ENCODE results near the gene EIF4A2. TPM values are rescaled to one million over a fixed set of nuclear protein-coding genes. Genes with fewer than 3 reads are reported as not detected.

The EIF4A2 gene
- total and polyA plus RNA-seq, 9 of the 15 experiments (the other 6 are each of a cell fraction or from before 2014, with no cell fraction given): 307 to 754 (median 435) TPM

DNA sequence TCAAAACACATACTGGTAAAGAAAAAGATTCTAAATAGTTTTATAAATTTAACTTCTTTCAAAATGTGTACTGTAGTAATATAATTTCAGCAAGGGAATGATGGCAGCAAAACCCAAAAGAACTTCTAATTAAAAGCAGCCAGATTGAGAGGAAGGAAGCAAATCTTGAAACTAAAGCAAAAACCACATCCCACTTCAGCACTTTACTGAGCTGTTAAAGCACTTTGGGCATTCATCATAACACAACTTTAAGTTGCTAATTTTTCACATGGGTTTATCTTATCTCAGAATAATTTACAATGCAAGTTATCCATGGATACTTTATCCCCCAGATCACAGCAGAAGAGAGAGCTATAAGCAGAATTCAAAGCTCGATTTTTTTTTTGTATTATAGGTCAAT lies 16.9 kb downstream of the EIF4A2 start:
- Histone ChIP-seq H3K4me3 (no peak overlapping the region), H3K27ac (ENCODE audit: extremely low read depth, low read depth, low read length) (no peak overlapping the region), H3K9ac (ENCODE audit: insufficient read depth in 1 of 2, low read depth in 2 of 2, low read length in 2 of 2) (no peak overlapping the region), H3K9me3 (replicated peaks; ENCODE audit: control insufficient read depth, insufficient read depth, low read depth, low read length) (no peaks in the 10 kb centered on the region), H3K36me3 (ENCODE audit: control insufficient read depth, insufficient read depth, low read length) (peaks cover 94% of the 10 kb centered on the region), H3K4me1 (replicated peaks in 1 of 2; ENCODE audit: control insufficient read depth in 2 of 2, insufficient read depth in 2 of 2, low read length in 2 of 2) (peaks cover 0 to 7% of the 10 kb centered on the region in 2 experiments; a peak in 2 of 5 replicates), H3K27me3 (ENCODE audit: control insufficient read depth in 2 of 2, insufficient read depth in 2 of 2, low read length in 2 of 2) (no peaks in the 10 kb centered on the region), H3K9me1 (ENCODE audit: control insufficient read depth, insufficient read depth, low read length) (no peaks in the 10 kb centered on the region), H4K20me1 (replicated peaks; ENCODE audit: control insufficient read depth, insufficient read depth, low read length) (no peaks in the 10 kb centered on the region), H2AFZ (ENCODE audit: low read depth, low read length) (no peak overlapping the region), H3K4me2 (ENCODE audit: insufficient read depth, low read length) (no peak overlapping the region), H3K79me2 (ENCODE audit: control insufficient read depth, insufficient read depth, low read length) (peaks cover 29% of the 10 kb centered on the region)
- BruUV-seq (replicated peaks): no TSS peak
- DNase-seq (ENCODE audit: extremely low read depth in 1 of 4, low spot score in 3 of 4): no peak
- TF ChIP-seq SAFB2 (IDR thresholded peaks at IDR 0.05; ENCODE audit: borderline replicate concordance, low read depth, low read length, severe bottlenecking): no peak
- 0 out of 2 replicates have a peak, but pooled peaks have one; percentile 20 for TF ChIP-seq RBFOX2 (IDR thresholded peaks at IDR 0.05; ENCODE audit: low read depth, low read length)
- TF ChIP-seq ZNF311 (CRISPR knock-in tag; IDR thresholded peaks at IDR 0.05): no peak
- TF ChIP-seq NFIX (CRISPR knock-in tag; IDR thresholded peaks at IDR 0.05; ENCODE audit: low read depth): no peak
- no peak for TF ChIP-seq MAFG (tag; conservative IDR thresholded peaks at IDR 0.05)
- no peak for TF ChIP-seq RFX7 (CRISPR knock-in tag; IDR thresholded peaks at IDR 0.05)
- TF ChIP-seq, protein P1, sequence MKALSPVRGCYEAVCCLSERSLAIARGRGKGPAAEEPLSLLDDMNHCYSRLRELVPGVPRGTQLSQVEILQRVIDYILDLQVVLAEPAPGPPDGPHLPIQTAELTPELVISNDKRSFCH (CRISPR knock-in tag; IDR thresholded peaks at IDR 0.05): no peak
- TF ChIP-seq, protein P1 (tag; IDR thresholded peaks at IDR 0.05): no peak
- intact Hi-C loops (cut with micrococcal nuclease): no loop called here
- FAIRE-seq: no peak
- POLR2A ChIA-PET: interaction anchor here (0.6 to 4.2 kb wide), 4 partner anchors 12 to 113 kb away, joined by 3 to 40 read pairs (median 3); partner anchors contain the start of gene EIF4A2
- 70% methylated on average over 1 of the region's 1 CpG for WGBS (ENCODE audit: insufficient coverage, low coverage, missing lambda C conversion rate)
- no peak for ATAC-seq
- CTCF ChIA-PET (ENCODE audit: low intra/inter-chr PET ratio): no interaction called here
- in situ Hi-C loops (cut with MboI): no loop called here

Data from K562 (cell line).